GM19025 (cell line): Measurements from ENCODE around the gene BSX.

ENCODE experiments used
- ATAC-seq: cut with Tn5 transposase; IDR thresholded peaks from one replicate; pipeline ENCODE4 v1.9.1; 2021; ENCODE audit warnings: mild to moderate bottlenecking, low read depth, moderate library complexity; ENCODE audit not compliant: unreplicated experiment

BSX gene

DNA sequence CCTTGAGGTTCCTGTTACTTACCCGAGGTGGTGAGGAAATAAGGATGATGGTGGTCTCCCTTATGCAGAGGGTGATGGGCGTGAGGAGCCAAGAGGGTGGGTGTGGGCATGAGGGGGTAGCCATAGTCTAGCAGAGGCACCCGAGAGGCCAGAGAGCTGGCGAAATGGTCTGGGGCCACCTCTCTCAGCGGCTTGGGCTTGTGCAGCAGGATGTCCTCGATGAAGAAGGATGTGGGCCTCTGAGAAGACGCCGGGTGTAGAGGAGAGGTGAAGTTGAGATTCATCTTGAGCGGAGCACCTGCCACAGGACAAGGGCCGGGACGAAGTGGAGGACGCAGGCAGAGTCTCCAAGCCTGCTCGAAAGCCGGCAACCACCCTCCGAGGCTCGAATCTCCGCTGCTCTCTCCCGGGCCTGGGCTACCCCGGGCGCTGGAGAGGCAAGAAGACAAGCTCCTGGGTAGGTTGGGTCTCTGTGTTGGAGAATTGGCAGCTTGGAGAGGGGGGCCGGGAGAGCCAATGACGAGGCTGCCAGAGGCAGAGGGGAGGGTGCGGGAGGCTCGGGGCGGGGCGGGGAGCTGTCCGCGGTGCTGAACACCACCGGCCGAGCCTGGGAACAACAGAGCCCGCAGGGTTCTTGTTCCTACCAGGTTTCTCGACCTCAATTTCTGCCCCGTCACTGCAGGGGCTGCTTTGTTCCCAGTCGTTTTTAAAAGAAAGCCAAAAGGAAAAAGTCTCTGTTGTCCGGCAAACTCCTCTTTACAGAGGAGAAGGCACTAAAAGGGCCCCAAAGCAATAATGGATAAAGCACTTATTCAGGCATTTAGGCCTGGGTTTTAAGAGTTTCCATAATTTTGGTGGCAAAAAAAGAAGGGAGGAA is at the start of gene BSX:
TSS of gene BSX (minus strand) at position 447 of the 877 bp plus-strand sequence. CDS start at position 284, 163 bp downstream.
- no peak for ATAC-seq

DNA sequence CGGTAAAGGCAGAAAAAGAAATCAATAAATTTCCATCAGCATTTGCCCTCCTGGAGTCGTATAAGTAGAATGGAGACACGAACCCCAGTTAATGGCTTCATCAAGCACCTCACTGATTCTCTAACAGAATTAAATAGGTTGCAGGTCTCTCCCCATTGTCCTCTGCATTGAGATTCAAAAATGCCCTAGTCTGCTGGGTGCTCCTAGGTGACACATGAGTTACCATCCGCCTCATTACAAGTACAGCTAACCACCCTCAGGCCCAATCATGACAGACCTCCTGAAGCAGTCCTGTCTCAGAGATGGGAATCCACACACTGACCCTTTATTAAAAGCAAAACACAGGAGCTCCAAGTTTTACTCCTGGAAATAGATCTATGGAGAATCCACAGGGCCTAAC is 48.9 kb upstream of the BSX start:
- no peak for ATAC-seq

DNA sequence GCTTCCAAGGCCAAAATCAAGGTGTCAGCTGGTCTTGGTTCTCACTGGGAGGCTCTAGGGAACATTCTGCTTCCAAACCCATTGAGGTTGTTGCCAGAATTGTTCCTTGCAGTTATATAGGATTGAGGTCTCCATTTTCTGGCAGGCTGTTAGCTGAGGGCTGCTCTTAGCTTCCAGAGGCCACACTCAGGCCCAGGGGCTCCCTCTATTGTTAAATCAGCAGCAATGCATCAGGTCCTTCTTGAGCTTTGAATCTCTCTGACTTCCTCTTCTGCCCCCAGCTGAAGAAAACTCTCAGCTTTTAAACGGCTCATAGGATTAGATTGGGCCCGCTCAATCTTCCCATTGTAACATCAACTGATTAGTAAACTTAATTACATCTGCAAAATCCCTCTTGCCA is 39.3 kb upstream of the BSX start:
- ATAC-seq = no peak

DNA sequence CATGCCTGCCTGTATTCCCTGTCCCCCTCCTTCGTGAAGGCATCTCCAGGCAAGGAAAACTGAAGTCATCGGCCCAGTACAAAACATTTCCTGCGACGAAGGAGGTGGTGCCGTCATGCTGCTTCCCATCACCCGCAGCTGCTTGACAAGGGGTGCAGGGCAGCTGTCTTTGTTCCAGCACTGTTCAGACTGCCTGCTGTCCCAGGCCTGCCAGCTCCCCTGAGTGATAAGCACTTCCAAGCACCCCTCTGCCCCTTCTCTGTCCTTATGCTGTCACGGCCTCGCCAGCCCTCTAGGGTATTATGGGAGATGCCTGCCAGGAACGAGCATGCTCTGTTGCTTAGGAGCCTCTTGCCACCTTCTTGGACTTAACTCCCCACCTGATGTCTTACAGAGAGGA is 37.1 kb upstream of the BSX start:
- no peak for ATAC-seq

DNA sequence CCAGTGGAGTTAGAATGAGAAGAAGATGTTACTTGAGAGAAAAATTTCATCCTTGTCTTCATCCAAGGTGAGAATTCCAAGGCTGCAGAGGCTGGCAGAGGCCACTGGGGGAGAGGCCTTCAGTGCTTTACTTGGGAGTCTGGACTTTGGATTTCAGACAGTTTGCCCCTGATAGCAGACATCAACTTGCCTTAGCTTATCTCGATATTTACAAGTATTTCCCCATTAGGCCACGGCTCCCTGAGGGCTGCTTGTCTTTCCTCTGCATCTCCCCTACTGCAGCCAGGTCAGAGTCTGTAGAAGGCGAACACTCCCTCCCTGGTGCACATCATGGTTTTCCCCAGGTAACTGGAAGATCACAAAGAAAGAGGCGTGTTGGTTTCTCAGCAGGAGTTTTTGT is 29.9 kb upstream of the BSX start:
- ATAC-seq = no peak

DNA sequence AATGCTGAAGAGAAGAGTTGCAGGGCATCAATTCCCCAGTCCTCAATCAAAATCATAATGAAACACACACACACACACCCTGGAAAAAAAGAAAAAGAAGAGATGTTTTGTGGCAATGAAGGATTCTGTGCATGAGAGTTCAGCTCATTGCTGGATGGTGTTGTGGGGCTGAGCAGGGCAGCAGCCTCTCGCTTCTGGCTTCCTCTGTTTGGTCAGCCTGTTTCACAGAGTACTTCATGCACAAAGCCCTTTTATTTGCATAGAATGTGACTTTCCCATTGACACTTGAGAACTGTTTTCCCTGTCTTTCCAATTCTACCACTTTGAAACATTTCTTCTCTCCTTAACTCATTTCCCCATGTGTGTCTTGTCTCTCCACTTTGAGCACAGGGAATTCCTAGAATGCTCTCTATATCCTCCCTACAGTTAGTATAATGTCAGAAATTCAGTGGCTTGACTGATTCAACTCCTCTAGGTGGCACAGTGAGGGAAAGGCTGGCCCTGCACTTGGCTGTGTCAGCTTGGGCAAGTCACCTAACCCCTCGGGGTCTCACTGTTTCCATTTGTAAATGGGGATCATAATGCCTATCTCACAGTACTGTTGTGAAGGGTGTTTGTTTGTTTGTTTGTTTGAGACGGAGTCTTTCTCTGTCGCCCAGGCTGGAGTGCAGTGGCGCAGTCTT is 25.4 kb upstream of the BSX start:
- ATAC-seq = no peak

DNA sequence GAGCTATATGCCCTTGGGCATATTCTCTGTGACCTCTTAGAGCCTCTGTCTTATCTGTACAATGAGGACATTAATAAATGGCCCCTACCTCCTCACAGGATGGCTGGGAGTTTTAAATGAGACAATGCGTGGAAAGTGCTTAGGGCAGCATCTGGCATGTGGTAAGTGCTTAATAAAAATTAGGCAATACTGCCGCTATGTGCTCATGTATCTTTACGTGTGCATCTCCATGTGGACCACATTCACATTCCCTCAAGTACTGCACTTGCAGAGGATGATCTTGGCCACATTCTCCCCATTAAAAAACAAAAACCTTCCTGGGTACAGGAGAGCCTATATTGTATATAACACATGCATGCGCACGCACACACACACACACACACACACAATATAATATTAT is 19.1 kb upstream of the BSX start:
- no peak for ATAC-seq

DNA sequence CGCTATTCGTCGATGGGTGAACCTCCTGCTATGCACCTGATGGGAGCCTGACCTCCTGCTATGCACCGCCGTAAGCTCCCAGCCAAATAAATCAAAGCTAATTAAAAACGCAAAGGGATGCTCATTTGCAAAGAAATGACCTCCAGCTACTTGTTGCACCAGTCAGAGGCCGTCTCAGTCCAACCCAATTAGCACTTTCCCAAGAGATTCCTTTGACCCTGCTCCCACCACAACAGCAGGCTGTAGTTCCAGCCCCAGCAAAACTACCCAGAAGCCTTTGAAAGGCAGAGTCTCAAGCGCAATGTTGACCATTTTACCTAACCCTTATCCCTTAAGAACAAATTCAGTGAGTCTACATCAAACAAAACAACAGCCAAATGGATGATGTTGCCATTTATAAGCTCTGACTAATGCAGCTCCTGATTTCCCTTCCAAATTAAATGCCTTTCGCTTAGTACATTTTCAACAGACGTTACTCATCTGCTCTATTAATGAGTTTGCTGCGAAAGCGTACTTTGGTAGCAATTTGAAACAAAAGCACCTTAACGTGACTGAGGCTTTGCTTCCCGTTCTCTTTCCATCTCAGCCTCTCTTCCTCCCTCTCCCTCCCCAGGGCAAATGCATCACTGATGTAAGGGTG is 17.2 kb upstream of the BSX start:
- ATAC-seq = no peak

DNA sequence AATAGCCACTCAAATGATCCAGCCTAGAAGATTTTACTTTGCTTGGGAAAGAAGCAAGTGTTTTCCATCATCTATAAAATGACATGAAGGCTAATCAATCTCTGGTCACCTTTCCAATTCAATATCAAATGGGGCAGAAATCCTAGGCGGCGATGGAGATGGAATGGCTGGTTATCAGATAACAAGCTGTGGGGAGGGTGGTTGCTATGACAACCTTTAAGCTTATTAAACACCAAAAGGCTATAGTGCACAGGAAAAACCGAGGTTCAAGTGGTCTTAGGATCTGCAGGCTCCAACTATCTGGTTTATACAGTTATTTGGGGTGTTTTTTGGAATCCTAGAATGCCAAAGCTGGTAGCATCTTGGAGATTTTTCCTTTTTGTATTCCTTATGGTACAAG is 13.9 kb upstream of the BSX start:
- no peak for ATAC-seq

DNA sequence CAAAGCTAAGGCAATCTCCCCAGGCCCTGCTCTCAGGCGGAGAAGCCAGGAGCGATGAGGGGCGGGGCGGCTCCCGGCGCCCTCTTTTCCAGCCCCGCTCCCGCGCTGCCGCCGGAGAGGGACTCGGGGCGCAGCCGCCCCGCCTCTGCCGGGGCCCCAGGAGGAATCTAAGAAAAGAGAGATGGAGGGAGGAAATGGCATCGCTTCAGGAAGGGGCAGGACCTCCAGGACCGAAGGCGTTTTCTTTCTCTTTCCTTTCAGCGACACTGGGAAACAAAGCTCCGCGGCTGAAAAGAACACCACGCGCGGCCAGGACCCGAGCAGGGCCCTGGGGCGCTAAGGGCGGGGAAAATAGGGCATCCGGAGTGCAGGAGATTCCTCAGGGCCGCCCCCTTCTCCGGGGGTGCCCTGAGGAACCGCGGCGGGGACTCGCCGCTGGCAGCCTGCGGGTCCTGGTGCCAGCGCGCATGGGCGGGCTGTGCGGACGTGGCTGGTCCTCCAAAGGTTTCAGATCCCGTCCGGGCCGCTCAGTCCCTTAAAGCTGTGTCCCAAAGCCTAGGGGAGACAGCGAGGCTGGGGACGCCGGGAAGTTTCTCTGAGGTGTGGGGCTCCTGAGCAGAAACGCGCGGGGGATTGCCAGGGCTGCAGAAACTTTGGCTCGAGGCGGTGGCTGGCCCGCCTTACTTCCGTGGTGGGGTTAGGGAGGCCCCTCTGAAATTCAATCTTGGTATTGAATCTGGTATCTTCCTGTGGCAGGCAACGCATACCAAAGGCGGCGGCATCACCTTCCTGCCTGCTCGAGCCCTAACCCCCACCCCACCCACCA is 2.8 kb upstream of the BSX start:
- ATAC-seq = no peak

DNA sequence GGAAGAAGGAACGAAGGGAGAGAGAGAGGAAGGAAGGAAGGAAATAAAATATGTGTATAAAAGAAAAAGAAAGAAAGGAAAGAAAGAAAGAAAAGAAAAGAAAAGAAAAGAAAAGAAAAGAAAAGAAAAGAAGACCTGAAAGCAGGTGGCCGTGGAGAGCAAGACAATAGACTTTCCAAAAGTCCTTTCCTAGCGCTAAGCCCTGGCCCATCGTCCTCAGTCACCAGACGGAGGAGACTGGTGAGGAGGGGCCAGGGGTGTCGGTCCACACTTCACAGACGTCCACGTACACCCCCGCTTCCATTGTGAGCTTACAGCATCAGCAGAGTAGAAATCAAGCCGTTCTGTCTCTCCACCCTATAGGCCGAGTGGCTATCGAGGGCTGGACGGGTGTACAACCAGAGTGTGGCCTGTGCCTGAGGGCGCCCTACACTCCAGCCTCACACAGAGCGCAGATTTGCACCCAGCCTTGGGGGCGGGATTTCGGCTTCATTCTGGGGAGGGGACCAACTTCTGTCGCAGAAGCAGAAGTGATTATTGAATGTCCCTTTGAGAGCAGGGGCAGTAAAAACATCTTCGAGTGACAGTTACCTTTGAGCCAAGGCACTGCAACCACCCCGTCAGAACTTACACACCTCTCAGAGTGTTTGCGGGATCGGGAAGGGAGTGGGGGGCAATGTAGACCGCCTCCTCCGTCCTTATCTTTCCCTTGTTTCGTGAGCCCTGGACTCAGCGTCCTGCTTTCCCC is 2.0 kb upstream of the BSX start:
- no peak for ATAC-seq

DNA sequence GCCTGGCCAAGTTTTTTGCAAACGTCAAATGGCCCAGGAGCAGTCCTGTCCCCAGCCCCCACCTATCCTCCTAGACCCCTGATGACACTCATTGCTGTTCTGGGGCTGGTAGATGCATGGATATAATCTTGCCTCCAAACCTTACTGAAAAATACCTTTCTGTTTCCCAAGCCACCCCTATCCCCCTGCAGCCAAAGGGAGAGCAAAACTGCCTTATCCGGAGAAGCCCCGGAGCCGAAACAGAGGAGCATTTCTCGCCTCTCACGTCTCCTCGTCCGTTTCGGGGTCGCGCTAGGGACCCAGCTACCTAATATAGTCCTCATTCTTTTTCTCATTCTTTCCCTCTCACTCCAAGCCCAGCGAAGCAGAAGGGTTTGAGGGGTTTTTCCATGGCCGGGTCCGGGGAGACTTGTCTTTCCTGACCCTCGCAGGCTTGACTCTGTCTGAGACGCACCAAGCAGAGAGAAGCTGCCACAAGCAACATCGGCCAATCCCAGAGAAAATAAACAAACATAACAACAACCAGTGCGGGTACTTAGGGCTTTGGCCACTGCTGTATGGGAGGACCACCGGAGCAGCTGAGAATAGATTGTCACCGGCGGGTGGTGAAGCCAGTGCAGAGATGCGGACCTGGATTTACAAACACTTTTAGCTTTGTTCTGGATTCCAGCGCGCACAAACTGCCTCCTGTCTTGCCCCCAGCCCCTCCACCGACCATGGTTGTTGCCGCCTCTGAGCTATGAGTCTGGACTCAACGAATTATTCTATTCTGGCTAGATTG is 1.6 kb downstream of the BSX start:
- ATAC-seq = no peak

DNA sequence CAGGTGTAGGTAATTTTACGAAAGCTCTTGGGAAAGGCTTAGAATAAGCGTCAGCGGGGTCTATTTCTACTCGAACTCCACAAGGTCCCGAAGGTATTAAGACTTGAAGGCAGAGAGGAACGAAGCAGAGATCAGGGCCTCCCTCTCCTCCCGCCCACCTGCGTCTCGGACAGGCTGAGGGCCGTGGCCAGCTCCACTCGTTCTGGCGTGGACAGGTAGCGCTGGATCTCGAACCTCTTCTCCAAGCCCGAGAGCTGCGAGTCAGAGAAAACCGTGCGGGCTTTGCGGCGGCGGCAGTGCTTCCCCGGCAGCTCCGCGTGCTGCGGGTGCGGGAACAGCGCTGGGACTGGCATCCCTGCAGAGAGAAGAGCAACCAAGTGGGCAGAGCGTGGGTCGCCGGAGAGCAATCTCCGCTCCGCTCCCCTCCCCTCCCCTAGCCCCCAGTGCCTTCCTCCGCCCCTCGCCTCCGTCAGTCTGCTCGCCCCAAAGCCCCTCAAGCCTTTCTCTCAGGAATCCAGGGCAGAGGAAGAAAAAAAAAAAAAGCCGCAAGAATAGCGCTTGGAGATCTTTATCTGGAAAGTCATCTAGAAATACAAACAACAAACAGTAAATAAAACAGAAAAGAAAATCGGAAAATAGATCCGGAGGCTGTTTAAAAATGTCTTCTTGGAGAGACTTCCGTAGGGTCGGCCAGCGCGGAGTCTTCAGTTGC is 2.4 kb downstream of the BSX start:
- no peak for ATAC-seq

DNA sequence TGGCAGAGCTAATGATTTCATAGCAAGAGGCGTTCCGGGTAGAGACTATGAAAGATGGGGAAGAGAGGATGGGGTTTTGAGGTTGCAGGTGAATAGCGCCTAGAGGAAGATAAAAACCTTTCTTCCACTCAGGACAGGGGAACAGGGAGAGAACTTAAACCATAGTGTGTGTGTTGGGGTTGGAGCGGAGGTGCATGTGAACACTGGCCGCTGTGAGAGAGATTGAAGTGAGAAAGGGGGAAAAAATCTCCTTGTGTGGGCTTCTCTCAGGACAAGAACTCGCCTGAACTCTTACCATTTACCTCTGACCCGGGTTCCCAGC is 3.4 kb downstream of the BSX start:
- ATAC-seq = no peak

DNA sequence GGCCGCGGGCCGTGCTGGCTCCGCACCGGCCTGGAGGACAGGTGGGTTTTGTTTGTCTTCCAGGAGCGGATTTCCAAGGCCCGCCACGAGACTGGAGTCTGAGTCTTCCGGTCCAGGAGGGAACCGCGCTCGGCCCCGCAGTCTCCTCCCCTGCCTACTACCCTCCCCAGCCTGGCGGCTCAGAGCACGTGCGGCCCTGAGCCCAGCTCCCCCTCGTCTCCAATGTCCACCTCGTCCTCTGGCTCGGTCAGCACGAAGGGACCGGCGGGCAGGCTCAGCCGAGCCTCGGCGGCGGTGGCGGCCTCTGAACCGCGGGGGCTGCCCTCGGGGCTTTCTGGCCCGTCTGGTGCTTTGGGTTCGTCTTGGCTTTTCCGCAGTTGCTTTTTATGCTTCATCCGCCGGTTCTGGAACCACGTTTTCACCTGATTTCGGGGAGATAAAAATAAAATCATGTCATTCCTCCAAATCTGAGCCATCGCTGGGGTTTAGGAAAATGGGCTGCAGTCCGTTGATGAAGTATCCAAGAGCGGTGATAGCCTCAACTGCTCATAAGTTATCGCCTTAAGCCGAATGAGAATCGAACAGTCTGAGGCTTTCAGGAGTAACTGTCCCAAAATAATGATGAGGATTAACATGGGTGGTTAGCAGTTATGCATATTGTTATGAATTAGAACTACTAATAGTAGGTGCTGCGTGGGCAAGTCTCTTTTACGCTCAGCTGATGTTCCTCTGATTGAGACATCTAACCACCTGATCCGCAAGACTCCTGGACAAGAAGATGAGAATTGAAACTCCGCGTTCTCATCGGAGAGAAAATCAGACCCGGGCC is 4.0 kb downstream of the BSX start:
- no peak for ATAC-seq

DNA sequence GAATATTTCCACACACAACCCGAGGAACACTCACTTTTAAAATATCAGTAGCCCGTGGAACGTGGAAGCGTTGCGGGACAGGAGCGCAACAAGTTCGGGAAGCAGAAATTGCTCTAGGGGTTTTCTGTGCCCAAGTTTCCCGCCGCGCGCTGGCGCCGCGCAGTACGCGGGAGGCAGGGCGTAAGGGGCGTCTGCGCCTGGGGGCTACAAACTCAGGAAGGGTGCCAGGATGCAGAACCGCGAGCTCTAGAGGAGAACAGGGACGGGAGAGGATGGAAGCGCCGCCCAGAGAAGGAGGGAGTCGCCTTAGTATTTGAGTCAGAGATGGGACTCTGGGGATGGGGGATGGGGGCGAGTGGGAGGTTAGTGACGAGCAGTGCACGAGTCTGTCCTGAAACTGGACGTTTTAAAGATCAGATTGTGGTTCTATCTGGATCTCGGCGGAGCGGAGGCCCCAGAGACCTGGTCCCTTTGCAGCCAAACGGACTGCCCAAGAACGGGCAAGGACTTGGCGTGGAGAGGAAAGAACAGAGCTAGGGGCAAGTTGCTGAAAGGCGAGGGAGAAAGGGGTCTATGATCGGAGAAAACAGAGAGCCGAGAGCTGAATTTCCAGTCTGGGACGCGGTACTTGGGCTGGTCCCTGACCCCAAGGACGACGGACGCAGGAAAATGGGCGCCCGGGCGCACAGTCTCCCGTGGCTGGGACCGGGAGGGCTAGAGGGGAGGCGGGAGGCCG is 4.7 kb downstream of the BSX start:
- ATAC-seq = no peak

DNA sequence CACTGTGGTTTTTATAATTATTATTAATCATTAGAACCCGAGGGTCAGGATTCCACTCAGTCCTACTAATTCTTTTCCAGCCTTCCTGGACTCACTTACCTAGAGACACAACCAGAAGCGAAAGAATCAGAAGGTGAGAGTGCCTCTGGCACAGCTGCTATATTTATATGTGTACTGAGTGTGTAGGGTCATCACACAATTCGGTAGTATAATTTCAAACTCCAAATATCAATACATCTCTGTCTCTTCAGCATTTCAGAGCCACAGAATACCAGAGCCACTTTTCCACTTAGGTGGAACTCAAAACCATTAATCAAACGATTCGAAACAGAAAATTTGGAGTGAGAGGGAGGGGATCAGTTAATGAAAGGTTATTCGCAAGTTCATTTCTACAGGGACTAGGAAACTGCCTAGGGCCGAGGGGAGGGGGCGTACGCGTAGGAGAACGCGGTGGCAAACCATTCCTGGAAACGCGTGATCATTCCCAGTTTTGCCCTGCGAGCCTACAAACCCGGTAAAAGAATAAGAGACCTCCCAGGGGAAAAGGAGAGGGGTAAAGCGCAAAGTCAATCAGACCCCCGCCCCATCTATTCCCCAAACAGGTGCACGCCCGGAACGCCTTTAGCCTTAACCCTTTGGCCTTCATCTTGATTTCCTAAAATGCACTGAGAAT is 5.4 kb downstream of the BSX start:
- ATAC-seq = no peak
